Measurements from ENCODE around the gene MEGF11. TPM values are rescaled to one million over a fixed set of nuclear protein-coding genes. Genes with fewer than 3 reads are reported as not detected.
A peak's percentile ranks its signal among the peaks of the same experiment; 100 is the strongest.

Gene MEGF11
- total RNA-seq, 2 donors from 2014 or later, result not detected

DNA sequence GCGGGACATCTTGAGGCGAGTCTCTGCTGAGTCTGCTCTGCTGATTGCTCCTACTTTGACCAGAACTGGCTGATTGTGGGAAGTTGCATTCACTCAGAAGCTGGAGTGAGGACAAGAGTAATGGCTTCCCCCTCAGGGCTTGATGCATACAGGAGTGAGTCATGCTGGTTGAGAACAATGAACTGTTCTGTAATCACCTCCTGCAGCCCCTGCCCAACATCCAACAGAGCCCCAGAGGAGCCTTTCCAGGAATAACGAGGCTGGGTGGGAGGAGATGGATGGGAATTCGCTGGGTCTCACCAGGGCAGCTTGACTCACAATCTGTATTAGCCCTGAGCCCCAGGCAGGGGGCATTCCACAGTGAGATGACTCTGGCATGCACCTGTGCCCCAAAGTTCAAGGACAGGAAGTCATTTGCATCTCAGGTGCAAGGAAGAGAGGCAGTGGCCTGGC lies 299.2 kb downstream of the MEGF11 start:
- Histone ChIP-seq H3K27me3 (no peaks in the 10 kb centered on the region), H3K27ac (no peak overlapping the region), H3K4me3 (no peak overlapping the region), H3K36me3 (replicated peaks in 1 of 2; ENCODE audit: insufficient read depth in 1 of 2, low read depth in 2 of 2) (no peaks in the 10 kb centered on the region), H3K9me3 (no peaks in the 10 kb centered on the region), H3K4me1 (no peaks in the 10 kb centered on the region)
- DNase-seq (no peak), ATAC-seq (no peak)
- no peak for TF ChIP-seq POLR2A (IDR thresholded peaks at IDR 0.05)
- intact Hi-C loops (cut with DNase I), result no loop called here
- WGBS, 2 donors, result 70 to 100% methylated on average over 2 to 4 of the region's 4 CpGs

DNA sequence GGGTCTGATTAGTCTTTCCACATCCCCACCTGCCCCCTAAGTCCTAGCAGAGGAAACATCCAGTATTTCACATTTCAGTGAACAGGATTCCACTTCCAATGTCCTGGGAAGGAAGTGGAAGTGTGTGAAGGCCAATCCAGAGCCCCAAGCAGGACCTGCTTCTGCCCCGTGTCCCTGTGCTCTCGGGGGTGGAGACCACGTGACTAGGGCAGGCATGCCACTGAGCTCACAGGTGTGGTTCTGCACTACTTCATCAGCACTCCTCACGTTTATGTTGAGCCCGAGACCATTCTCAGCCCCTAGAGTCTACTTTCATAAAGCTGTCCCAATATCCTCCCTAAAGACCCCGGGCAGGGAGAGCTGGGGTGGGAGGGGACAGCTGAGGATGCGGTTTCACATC lies 299.9 kb downstream of the MEGF11 start:
- no peaks in the 10 kb centered on the region for H3K27me3 ChIP-seq
- H3K36me3 ChIP-seq (replicated peaks in 1 of 2; ENCODE audit: insufficient read depth in 1 of 2, low read depth in 2 of 2), result no peaks in the 10 kb centered on the region
- no peak overlapping the region for H3K4me3 ChIP-seq
- DNase-seq (no peak), ATAC-seq (no peak)
- intact Hi-C loops (cut with DNase I), result no loop called here
- no peak overlapping the region for H3K27ac ChIP-seq
- no peak for TF ChIP-seq POLR2A (IDR thresholded peaks at IDR 0.05)
- TF ChIP-seq, protein P1, sequence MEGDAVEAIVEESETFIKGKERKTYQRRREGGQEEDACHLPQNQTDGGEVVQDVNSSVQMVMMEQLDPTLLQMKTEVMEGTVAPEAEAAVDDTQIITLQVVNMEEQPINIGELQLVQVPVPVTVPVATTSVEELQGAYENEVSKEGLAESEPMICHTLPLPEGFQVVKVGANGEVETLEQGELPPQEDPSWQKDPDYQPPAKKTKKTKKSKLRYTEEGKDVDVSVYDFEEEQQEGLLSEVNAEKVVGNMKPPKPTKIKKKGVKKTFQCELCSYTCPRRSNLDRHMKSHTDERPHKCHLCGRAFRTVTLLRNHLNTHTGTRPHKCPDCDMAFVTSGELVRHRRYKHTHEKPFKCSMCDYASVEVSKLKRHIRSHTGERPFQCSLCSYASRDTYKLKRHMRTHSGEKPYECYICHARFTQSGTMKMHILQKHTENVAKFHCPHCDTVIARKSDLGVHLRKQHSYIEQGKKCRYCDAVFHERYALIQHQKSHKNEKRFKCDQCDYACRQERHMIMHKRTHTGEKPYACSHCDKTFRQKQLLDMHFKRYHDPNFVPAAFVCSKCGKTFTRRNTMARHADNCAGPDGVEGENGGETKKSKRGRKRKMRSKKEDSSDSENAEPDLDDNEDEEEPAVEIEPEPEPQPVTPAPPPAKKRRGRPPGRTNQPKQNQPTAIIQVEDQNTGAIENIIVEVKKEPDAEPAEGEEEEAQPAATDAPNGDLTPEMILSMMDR (IDR thresholded peaks at IDR 0.05), result no peak
- H3K9me3 ChIP-seq, result no peaks in the 10 kb centered on the region
- no peaks in the 10 kb centered on the region for H3K4me1 ChIP-seq
- 76 to 82% methylated on average over 7 of the region's 7 CpGs for WGBS, 2 donors

DNA sequence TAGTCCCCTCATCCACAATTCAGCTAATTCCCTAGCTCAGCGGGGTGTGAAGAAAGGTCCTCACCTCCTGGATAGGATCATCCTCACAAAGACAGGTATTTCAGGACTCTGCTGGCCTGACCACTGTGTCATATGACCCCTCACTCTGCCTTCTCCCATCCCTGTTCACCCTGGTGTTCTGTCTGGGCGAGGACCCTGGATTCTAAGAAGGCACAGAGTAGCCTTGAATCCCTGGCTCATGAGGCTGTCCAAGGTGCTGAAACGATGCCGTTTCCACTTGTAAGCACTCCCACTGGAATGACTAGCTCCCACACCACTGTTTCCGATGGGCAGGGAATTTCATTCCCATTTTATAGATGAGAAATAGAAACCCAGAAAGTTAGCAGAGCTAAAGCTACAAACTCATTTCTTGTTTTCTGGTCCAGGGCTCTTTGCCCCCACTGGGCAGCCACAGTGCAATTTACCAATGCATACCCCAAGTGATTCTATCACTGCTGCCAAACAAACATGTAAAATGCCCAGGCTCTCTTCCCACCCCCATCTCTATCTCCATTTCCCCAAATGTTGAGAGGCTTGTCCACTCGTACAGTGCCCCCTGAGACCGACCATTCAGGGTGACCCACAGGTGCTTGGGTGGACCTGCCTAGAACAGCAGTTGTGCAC lies 301.0 kb downstream of the MEGF11 start:
- Histone ChIP-seq H3K9me3 (no peaks in the 10 kb centered on the region), H3K36me3 (replicated peaks in 1 of 2; ENCODE audit: insufficient read depth in 1 of 2, low read depth in 2 of 2) (no peaks in the 10 kb centered on the region), H3K27ac (no peak overlapping the region), H3K27me3 (no peaks in the 10 kb centered on the region), H3K4me1 (no peaks in the 10 kb centered on the region), H3K4me3 (no peak overlapping the region)
- TF ChIP-seq, protein P1 (IDR thresholded peaks at IDR 0.05), result no peak
- TF ChIP-seq POLR2A (IDR thresholded peaks at IDR 0.05), result no peak
- DNase-seq, result peak in 2 of 4 donors; percentile 12 to 21
- intact Hi-C loops (cut with DNase I), result no loop called here
- ATAC-seq, result no peak
- 39 to 43% methylated on average over 6 to 7 of the region's 7 CpGs for WGBS, 2 donors

DNA sequence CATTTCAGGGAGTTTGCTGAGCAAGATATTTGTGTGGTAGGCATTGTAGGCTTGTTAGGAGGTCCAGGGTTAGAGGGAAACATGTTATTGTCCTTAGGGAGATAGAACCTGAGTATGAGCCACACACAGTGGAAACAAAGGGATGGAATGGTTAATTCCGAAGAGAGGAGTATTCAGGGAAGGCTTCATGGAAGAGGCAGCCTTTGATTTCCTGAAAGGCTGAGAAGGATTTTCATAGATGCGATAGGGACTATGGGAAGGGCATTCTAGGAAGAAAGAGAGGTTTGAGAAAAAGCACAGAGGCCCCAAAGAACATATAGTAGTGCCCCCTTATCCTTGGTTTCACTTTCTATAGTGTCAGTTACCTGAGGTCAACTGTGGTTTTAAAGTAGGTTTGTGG lies 302.5 kb downstream of the MEGF11 start:
- TF ChIP-seq, protein P1 (IDR thresholded peaks at IDR 0.05), result no peak
- no peak for TF ChIP-seq POLR2A (IDR thresholded peaks at IDR 0.05)
- intact Hi-C loops (cut with DNase I), result no loop called here
- H3K27ac ChIP-seq, result no peak overlapping the region
- no peaks in the 10 kb centered on the region for H3K36me3 ChIP-seq (replicated peaks in 1 of 2; ENCODE audit: insufficient read depth in 1 of 2, low read depth in 2 of 2)
- no peak overlapping the region for H3K4me3 ChIP-seq
- no peaks in the 10 kb centered on the region for H3K9me3 ChIP-seq
- DNase-seq (no peak), ATAC-seq (no peak)
- 88 to 93% methylated on average over 2 of the region's 2 CpGs for WGBS, 2 donors
- no peaks in the 10 kb centered on the region for H3K27me3 ChIP-seq
- no peaks in the 10 kb centered on the region for H3K4me1 ChIP-seq

DNA sequence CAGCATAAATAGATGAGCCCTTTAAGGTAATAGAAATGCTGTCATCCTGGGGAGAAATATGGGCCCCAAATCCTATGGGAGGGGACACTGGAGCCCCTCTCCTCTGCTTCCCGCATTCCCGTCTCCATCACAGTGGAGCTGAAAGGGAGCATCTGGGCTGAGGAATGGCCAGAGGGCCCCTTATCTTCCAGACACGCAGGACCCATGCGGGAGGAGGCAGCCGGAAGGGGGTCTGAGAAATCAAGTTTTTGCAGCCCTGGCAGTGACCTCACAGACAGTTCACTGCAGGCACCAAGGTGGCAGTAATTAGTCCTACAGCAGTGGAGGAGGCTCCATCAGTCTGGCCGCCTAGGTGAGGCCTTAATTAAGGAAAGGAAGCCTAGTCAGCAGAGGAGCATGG lies 304.1 kb downstream of the MEGF11 start:
- H3K36me3 ChIP-seq (replicated peaks in 1 of 2; ENCODE audit: insufficient read depth in 1 of 2, low read depth in 2 of 2), result no peaks in the 10 kb centered on the region
- no peak overlapping the region for H3K4me3 ChIP-seq
- TF ChIP-seq, protein P1 (IDR thresholded peaks at IDR 0.05), result no peak
- no peak for TF ChIP-seq POLR2A (IDR thresholded peaks at IDR 0.05)
- intact Hi-C loops (cut with DNase I), result no loop called here
- no peaks in the 10 kb centered on the region for H3K9me3 ChIP-seq
- no peaks in the 10 kb centered on the region for H3K27me3 ChIP-seq
- H3K27ac ChIP-seq, result no peak overlapping the region
- H3K4me1 ChIP-seq, result no peaks in the 10 kb centered on the region
- ATAC-seq (no peak), DNase-seq (no peak)
- 74 to 83% methylated on average over 5 to 6 of the region's 6 CpGs for WGBS, 2 donors
